Upper lobe of left lung (tissue), 6 donors: ENCODE results near the gene PHPT1. TPM values are rescaled to one million over a fixed set of nuclear protein-coding genes. Genes with fewer than 3 reads are reported as not detected.

Experiments
- ATAC-seq, 2 donors: fragments of 200-7000 bp; cut with Tn5 transposase; one replicate each; pipeline ENCODE4 v1.9.1; 2022; ENCODE audit warnings: mild to moderate bottlenecking in 2 of 2, moderate library complexity in 2 of 2; ENCODE audit not compliant: low FRiP score in 2 of 2
- DNase-seq, 2 donors: peaks; one replicate each; pipeline ENCODE4 v3.0.0-alpha.2; 2019 to 2020
- H3K27ac ChIP-seq, 4 donors: fragments of 200-600 bp; sonication (generic); one replicate each; pipeline ENCODE4 v1.5.1; 2016 to 2019
- H3K27me3 ChIP-seq, 4 donors: fragments of 200-600 bp; sonication (generic); one replicate each; pipeline ENCODE4 v1.5.1; 2017 to 2019
- H3K36me3 ChIP-seq, 4 donors: fragments of 200-600 bp; sonication (generic); one replicate each; pipeline ENCODE4 v1.5.1; 2016 to 2019
- H3K4me1 ChIP-seq, 4 donors: fragments of 200-600 bp; sonication (generic); one replicate each; pipeline ENCODE4 v1.5.1; 2018 to 2019
- H3K4me3 ChIP-seq, 4 donors: fragments of 200-600 bp; sonication (generic); one replicate each; pipeline ENCODE4 v1.5.1; 2017 to 2019; ENCODE audit warnings: mild to moderate bottlenecking in 2 of 4, moderate library complexity in 1 of 4
- H3K9me3 ChIP-seq, 4 donors: fragments of 200-600 bp; sonication (generic); one replicate each; pipeline ENCODE4 v1.5.1; 2018 to 2019
- EP300 ChIP-seq, 4 donors: sonication (generic); formaldehyde crosslinking; IDR thresholded peaks; one replicate each; pipeline ENCODE4 v1.5.1; 2017; ENCODE audit warnings: antibody characterized with exemption in 4 of 4, control low read depth in 2 of 4
- POLR2A ChIP-seq, 4 donors: fragments of 450-650 bp; IDR thresholded peaks; one replicate each; pipeline ENCODE4 v1.5.1; 2016 to 2017; ENCODE audit warnings: antibody characterized with exemption in 4 of 4, mild to moderate bottlenecking in 2 of 4
- POLR2AphosphoS5 ChIP-seq, 2 donors: sonication (generic); formaldehyde crosslinking; IDR thresholded peaks; one replicate each; pipeline ENCODE4 v1.5.1; 2017; ENCODE audit warnings: antibody characterized with exemption in 2 of 2
- WGBS, 2 donors: methylation state at CpG; one replicate each; pipeline ENCODE4 v1.1.5; 2017 to 2018; 5-methylcytosine and 5-hydroxymethylcytosine counted together
- total RNA-seq, 6 donors: library from RNA; depleted of rRNA in 4 of 6; stranded (reverse); fragments of >200 nt in 4 of 6; gene quantifications; one replicate each; pipeline versions ENCODE4 v1.1.0 to v1.2.1, GENCODE V29; 2016 to 2021
- TF ChIP-seq, protein P1 (sequence below), 6 experiments: fragments of 450-650 bp in 4 of 6; fragments of 200-600 bp in 2 of 6; sonication (generic) in 2 of 6; IDR thresholded peaks; one replicate each; pipeline ENCODE4 v1.5.1; 2016 to 2019; ENCODE audit warnings: antibody characterized with exemption in 6 of 6
- donor health status: DM: no; HTN: no; CAD: no; lungs with moderate emphysema.
- donor health status: DM: no; HTN: yes; CAD: no; lungs with severe emphysema.

Gene PHPT1
- total RNA-seq, 6 donors from 2014 or later: 51.3 to 135 (median 64.1) TPM

DNA sequence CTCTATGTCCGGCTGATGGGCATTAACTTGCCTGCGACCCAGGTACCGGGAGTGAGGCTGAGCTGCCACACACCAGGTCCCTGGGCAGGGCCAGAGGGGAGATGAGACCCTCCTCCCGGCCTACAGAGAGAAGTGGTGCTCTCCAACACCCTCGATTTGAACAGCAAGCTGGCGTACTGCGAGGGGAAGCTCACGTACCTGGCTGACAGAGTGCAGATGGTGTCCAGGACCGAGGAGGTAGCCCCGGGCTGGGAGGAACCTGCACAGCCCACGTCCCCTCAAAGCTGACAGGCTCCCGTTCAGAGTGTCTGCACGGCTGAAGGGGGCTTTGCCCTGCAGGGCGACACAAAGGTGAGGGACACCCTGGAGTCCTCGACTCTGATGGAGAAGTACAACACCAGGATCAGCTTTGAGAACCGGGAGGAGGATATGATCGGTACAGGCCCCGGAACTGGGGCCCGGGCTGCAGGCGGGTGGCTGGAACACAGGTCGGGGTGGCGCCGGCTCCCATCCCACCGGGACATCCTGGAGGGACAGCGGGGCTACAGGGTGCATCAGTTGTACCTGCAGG lies 42.5 kb upstream of the PHPT1 start:
- TF ChIP-seq POLR2AphosphoS5 (IDR thresholded peaks at IDR 0.05) (no peak), EP300 (IDR thresholded peaks at IDR 0.05) (no peak), POLR2A (IDR thresholded peaks at IDR 0.05) (no peak)
- no peak for ATAC-seq
- H3K4me1 ChIP-seq: peaks cover 31 to 49% (median 33%) of the 10 kb centered on the region in 4 donors

DNA sequence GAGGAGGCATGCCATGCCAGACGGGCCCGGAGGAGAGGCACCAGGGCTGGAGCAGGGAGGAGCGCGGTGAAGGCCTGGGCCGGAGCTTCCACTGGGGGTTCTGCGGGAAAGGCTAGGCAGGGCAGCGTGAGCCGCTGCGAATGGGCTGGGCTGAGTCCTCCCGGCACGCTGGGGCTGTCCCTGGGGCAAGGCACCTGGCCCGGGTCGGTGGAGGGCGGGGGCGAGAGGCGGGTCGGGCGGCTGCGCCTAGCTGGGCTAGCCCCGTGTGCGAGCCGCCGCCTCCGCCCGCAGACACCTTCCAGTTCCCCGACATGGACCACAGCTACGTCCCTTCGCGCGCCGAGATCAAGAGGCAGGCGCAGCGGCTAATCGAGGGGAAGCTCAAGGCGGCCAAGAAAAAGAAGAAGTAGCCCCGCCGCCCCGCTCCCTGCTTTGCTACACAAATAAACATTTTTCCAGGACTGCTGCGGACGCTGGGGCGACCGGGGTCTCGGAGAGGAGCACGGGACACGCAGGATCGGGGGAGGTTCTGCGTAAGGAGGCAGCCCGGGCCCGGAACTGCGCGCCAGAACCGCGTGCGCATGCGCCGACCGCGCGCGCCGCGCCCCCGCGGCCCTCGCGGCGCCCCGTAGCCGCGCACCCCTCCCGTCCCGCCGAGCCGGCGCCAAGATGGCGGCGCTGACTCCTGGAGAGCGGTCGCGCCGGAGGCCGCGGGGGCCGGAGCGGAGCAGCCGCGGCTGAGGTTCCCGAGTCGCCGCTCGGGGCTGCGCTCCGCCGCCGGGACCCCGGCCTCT lies 41.7 kb upstream of the PHPT1 start, which contains the start of gene RABL6:
TSS of gene RABL6 (plus strand) at position 668 of the 794 bp plus-strand sequence. CDS start 249 bp downstream, outside the sequence.
- TF ChIP-seq POLR2A (IDR thresholded peaks at IDR 0.05) (peak in 3 of 4 donors; percentile 41 to 87 (median 72)), POLR2AphosphoS5 (IDR thresholded peaks at IDR 0.05) (peak; percentile 48 to 68), EP300 (IDR thresholded peaks at IDR 0.05) (no peak)
- TF ChIP-seq, protein P1, sequence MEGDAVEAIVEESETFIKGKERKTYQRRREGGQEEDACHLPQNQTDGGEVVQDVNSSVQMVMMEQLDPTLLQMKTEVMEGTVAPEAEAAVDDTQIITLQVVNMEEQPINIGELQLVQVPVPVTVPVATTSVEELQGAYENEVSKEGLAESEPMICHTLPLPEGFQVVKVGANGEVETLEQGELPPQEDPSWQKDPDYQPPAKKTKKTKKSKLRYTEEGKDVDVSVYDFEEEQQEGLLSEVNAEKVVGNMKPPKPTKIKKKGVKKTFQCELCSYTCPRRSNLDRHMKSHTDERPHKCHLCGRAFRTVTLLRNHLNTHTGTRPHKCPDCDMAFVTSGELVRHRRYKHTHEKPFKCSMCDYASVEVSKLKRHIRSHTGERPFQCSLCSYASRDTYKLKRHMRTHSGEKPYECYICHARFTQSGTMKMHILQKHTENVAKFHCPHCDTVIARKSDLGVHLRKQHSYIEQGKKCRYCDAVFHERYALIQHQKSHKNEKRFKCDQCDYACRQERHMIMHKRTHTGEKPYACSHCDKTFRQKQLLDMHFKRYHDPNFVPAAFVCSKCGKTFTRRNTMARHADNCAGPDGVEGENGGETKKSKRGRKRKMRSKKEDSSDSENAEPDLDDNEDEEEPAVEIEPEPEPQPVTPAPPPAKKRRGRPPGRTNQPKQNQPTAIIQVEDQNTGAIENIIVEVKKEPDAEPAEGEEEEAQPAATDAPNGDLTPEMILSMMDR (IDR thresholded peaks at IDR 0.05): peak in 4 of 6 experiments; percentile 24 to 46 (median 32)
- Histone ChIP-seq H3K27me3 (no peaks in the 10 kb centered on the region), H3K4me1 (peaks cover 31 to 52% (median 33%) of the 10 kb centered on the region in 4 donors), H3K4me3 (peak within 1 kb of the TSS; percentile 95 to 99 (median 99)), H3K36me3 (peaks cover 0 to 3% (median 0%) of the 10 kb centered on the region in 4 donors), H3K27ac (peak within 1 kb of the TSS; percentile 84 to 94 (median 88)), H3K9me3 (no peaks in the 10 kb centered on the region)
- WGBS, 2 donors: 0 to 2% methylated on average over 32 to 63 of the region's 96 CpGs
- peak; percentile 67 to 97 for DNase-seq
- ATAC-seq: peak; percentile 77 to 96

More for the DNA sequence above, 42.5 kb upstream of the PHPT1 start:
- peaks cover 0 to 3% (median 0%) of the 10 kb centered on the region in 4 donors for H3K36me3 ChIP-seq
- no peak for DNase-seq
- 76 to 82% methylated on average over 16 to 25 of the region's 25 CpGs for WGBS, 2 donors
- H3K9me3 ChIP-seq: no peaks in the 10 kb centered on the region
- peak overlapping the region; percentile 54 to 99 (median 97) for H3K4me3 ChIP-seq
- peak overlapping the region; percentile 84 to 94 (median 88) for H3K27ac ChIP-seq
- no peaks in the 10 kb centered on the region for H3K27me3 ChIP-seq

DNA sequence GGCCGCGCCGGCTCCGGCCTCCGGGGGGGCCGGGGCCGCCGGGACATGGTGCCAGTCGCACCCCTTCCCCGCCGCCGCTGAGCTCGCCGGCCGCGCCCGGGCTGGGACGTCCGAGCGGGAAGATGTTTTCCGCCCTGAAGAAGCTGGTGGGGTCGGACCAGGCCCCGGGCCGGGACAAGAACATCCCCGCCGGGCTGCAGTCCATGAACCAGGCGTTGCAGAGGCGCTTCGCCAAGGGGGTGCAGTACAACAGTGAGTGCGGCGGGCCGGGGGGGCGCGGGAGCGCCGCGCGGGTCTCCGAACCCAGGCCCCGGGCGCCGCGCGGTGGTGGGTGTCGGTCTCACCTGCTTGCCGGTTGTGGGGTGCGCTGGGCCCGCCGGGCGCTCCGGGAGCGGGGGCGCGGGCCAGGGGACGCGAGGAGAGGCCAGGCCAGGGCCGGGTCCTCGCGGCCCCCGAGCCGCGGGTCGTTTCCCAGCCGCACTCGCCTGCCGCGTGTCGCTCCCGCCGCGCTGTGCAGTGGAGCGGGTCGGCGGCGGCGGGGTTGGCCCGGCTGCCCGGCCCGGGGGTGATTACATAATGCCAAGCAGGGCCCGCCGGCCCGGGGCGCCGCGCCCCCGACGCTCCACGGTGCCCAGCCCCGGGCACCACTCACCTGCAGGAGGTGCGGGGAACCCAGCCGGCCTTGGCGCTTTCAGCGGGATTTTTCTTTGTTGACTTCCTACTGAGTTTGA lies 41.0 kb upstream of the PHPT1 start:
- Histone ChIP-seq H3K36me3 (peaks cover 0 to 3% (median under 1%) of the 10 kb centered on the region in 4 donors), H3K27ac (peak overlapping the region; percentile 84 to 94 (median 88)), H3K27me3 (no peaks in the 10 kb centered on the region), H3K4me3 (peak overlapping the region; percentile 95 to 99 (median 99)), H3K4me1 (peaks cover 31 to 58% (median 33%) of the 10 kb centered on the region in 4 donors), H3K9me3 (no peaks in the 10 kb centered on the region)
- ATAC-seq (peak in 1 of 2 donors; percentile 35), DNase-seq (peak; percentile 37 to 92)
- WGBS, 2 donors: 0 to 1% methylated on average over 2 to 31 of the region's 93 CpGs
- TF ChIP-seq, protein P1 (IDR thresholded peaks at IDR 0.05): peak in 1 of 6 experiments; percentile 1
- no peak for TF ChIP-seq POLR2A (IDR thresholded peaks at IDR 0.05)

DNA sequence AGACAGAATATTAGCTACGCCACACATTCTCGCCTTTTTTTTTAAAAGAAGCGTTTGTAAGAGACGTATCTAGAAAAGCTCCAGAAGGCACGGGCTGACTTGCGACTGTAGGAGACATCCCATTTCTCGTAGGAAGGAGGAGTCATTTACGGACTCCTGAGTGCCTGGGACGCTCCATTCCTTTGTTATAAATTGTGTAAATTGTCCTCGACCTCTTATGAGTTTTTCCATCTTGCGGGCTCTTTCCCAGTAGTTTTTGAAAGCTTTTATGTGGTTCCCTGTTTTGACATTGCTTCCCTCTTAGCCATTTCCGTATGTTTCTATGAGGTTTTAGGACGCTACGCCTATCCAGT lies 40.4 kb upstream of the PHPT1 start:
- Histone ChIP-seq H3K27me3 (no peaks in the 10 kb centered on the region), H3K4me3 (peak overlapping the region; percentile 95 to 99 (median 99)), H3K36me3 (peaks cover 0 to 4% (median 2%) of the 10 kb centered on the region in 4 donors), H3K4me1 (peaks cover 31 to 58% (median 33%) of the 10 kb centered on the region in 4 donors), H3K9me3 (no peaks in the 10 kb centered on the region), H3K27ac (peak overlapping the region; percentile 4 to 94 (median 88))
- DNase-seq (no peak), ATAC-seq (no peak)
- TF ChIP-seq, protein P1 (IDR thresholded peaks at IDR 0.05): no peak
- TF ChIP-seq EP300 (IDR thresholded peaks at IDR 0.05) (no peak), POLR2A (IDR thresholded peaks at IDR 0.05) (no peak)
- 4 to 6% methylated on average over 14 of the region's 14 CpGs for WGBS, 2 donors
